WTC11 (cell line): ENCODE results near the gene EIF1B. TPM values are rescaled to one million over a fixed set of nuclear protein-coding genes. Genes with fewer than 3 reads are reported as not detected.

ENCODE experiments used
- ATAC-seq: fragments of 200-7000 bp; cut with Tn5 transposase; 2 replicates; pipeline ENCODE4 v1.10.0; 2021; ENCODE audit warnings: mild to moderate bottlenecking, moderate library complexity
- CTCF ChIA-PET: fragments of 300-600 bp; sonication (Branson Sonifier 250); formaldehyde crosslinking; loops from one replicate; lab custom pipeline; 2021; ENCODE audit warnings: antibody characterized with exemption; lab: Charles Lee
- POLR2A ChIA-PET: fragments of 350-600 bp; sonication (Branson Sonifier 250); formaldehyde crosslinking; loops from one replicate; lab custom pipeline; 2021; ENCODE audit warnings: antibody characterized with exemption; lab: Charles Lee
- DNase-seq: peaks from one replicate; pipeline ENCODE4 v3.0.0; 2021; ENCODE audit warnings: low spot score
- H3K27ac Mint-ChIP-seq: 2 replicates; pipeline ENCODE4 v1.8.0; 2021; ENCODE audit warnings: mixed read lengths
- H3K27me3 Mint-ChIP-seq: 2 replicates; pipeline ENCODE4 v1.8.0; 2021; ENCODE audit warnings: low read depth, mild to moderate bottlenecking, moderate library complexity, mixed read lengths
- H3K36me3 Mint-ChIP-seq: 2 replicates; pipeline ENCODE4 v1.8.0; 2021; ENCODE audit warnings: mixed read lengths
- H3K4me1 Mint-ChIP-seq: 2 replicates; pipeline ENCODE4 v1.8.0; 2022; ENCODE audit warnings: mixed read lengths
- H3K4me3 Mint-ChIP-seq: 2 replicates; pipeline ENCODE4 v1.8.0; 2021; ENCODE audit warnings: mild to moderate bottlenecking, moderate library complexity, mixed read lengths
- H3K9me3 Mint-ChIP-seq: 2 replicates; pipeline ENCODE4 v1.8.0; 2021; ENCODE audit warnings: mixed read lengths
- AR ChIP-seq: fragments of 250-450 bp; sonication (Bioruptor Pico); IDR thresholded peaks from 2 replicates; pipeline ENCODE4 v1.9.0; 2021; ENCODE audit warnings: mild to moderate bottlenecking
- ATF2 ChIP-seq: sonication (generic); formaldehyde crosslinking; IDR thresholded peaks from 2 replicates; pipeline ENCODE4 v1.8.1; 2022; ENCODE audit warnings: low read depth, missing genetic modification reagents, borderline replicate concordance
- ATF6 ChIP-seq: sonication (generic); formaldehyde crosslinking; IDR thresholded peaks from 2 replicates; pipeline ENCODE4 v1.8.1; 2023; ENCODE audit warnings: mild to moderate bottlenecking, missing genetic modification reagents
- E2F5 ChIP-seq: sonication (generic); formaldehyde crosslinking; IDR thresholded peaks from 2 replicates; pipeline ENCODE4 v1.8.1; 2022; ENCODE audit warnings: mild to moderate bottlenecking, moderate library complexity, missing genetic modification reagents
- ELF4 ChIP-seq: sonication (generic); formaldehyde crosslinking; IDR thresholded peaks from 2 replicates; pipeline ENCODE4 v1.8.1; 2022; ENCODE audit warnings: low read depth, mild to moderate bottlenecking, moderate library complexity, missing genetic modification reagents
- ETV6 ChIP-seq: sonication (generic); formaldehyde crosslinking; IDR thresholded peaks from 2 replicates; pipeline ENCODE4 v1.8.1; 2022; ENCODE audit warnings: mild to moderate bottlenecking, missing genetic modification reagents
- HMGXB4 ChIP-seq: sonication (generic); formaldehyde crosslinking; IDR thresholded peaks from 2 replicates; pipeline ENCODE4 v1.8.1; 2023; ENCODE audit warnings: mild to moderate bottlenecking, moderate library complexity, missing genetic modification reagents
- IRF1 ChIP-seq: sonication (generic); formaldehyde crosslinking; IDR thresholded peaks from 2 replicates; pipeline ENCODE4 v1.8.0; 2023; ENCODE audit warnings: missing genetic modification reagents
- JAZF1 ChIP-seq: fragments of 250-450 bp; sonication (Bioruptor Pico); IDR thresholded peaks from 2 replicates; pipeline ENCODE4 v1.9.0; 2021; ENCODE audit warnings: moderate library complexity, mild to moderate bottlenecking, inconsistent platforms
- JUN ChIP-seq: sonication (generic); formaldehyde crosslinking; IDR thresholded peaks from 2 replicates; pipeline ENCODE4 v1.8.0; 2023; ENCODE audit warnings: mild to moderate bottlenecking, missing genetic modification reagents
- MXD4 ChIP-seq: fragments of 250-450 bp; sonication (Bioruptor Pico); IDR thresholded peaks from 2 replicates; pipeline ENCODE4 v1.8.0; 2021; ENCODE audit warnings: mild to moderate bottlenecking, moderate library complexity, borderline replicate concordance
- NFYB ChIP-seq: sonication (generic); formaldehyde crosslinking; conservative IDR thresholded peaks from 2 replicates; pipeline ENCODE4 v1.8.0; 2022; ENCODE audit warnings: low read depth, missing genetic modification reagents
- RELA ChIP-seq: sonication (generic); formaldehyde crosslinking; IDR thresholded peaks from 2 replicates; pipeline ENCODE4 v1.8.1; 2022; ENCODE audit warnings: missing genetic modification reagents, mild to moderate bottlenecking, borderline replicate concordance
- SP1 ChIP-seq: sonication (generic); formaldehyde crosslinking; conservative IDR thresholded peaks from 2 replicates; pipeline ENCODE4 v1.8.1; 2022; ENCODE audit warnings: missing genetic modification reagents
- ZNF138 ChIP-seq: sonication (generic); formaldehyde crosslinking; conservative IDR thresholded peaks from 2 replicates; pipeline ENCODE4 v1.8.1; 2022; ENCODE audit warnings: mild to moderate bottlenecking, moderate library complexity, missing genetic modification reagents
- ZNF281 ChIP-seq: sonication (generic); formaldehyde crosslinking; IDR thresholded peaks from 2 replicates; pipeline ENCODE4 v1.8.0; 2023; ENCODE audit warnings: mild to moderate bottlenecking, missing genetic modification reagents
- ZNF416 ChIP-seq: fragments of 250-450 bp; sonication (Bioruptor Pico); IDR thresholded peaks from 2 replicates; pipeline ENCODE4 v1.9.0; 2021; ENCODE audit warnings: mild to moderate bottlenecking, inconsistent platforms
- ZNF423 ChIP-seq: fragments of 250-450 bp; sonication (Bioruptor Pico); IDR thresholded peaks from 2 replicates; pipeline ENCODE4 v2.1.2; 2022; ENCODE audit warnings: mild to moderate bottlenecking, moderate library complexity
- ZNF425 ChIP-seq: fragments of 250-450 bp; sonication (Bioruptor Pico); conservative IDR thresholded peaks from 2 replicates; pipeline ENCODE4 v1.9.0; 2021; ENCODE audit warnings: mild to moderate bottlenecking
- total RNA-seq: library from RNA; stranded (reverse); gene quantifications from 3 replicates; pipeline ENCODE4 v1.2.3, GENCODE V29; 2021

Gene EIF1B
- total RNA-seq, 1 experiment from 2014 or later: 82.0 TPM

GRCh38 chr3:40336511-40337135 lies 27.1 kb downstream of the EIF1B start (continued):
- no peak for TF ChIP-seq AR
- no peak for TF ChIP-seq E2F5 (CRISPR knock-in tag)
- TF ChIP-seq ATF2 (CRISPR knock-in tag): no peak
- no peak for TF ChIP-seq ZNF138 (CRISPR knock-in tag)
- no peak for TF ChIP-seq ZNF423 (CRISPR knock-in tag)
- no peak for TF ChIP-seq ZNF425
- no peak for TF ChIP-seq JAZF1 (CRISPR knock-in tag)
- TF ChIP-seq ETV6 (CRISPR knock-in tag): no peak

- CTCF ChIA-PET: no interaction called here
- ATAC-seq (no peak; the same call in 1 of the 2 replicates), DNase-seq (no peak)
- POLR2A ChIA-PET: no interaction called here
- H3K27me3 Mint-ChIP-seq: no peaks in the 10 kb centered on the region; the same call in 1 of the 2 replicates
- H3K36me3 Mint-ChIP-seq: no peaks in the 10 kb centered on the region
- H3K9me3 Mint-ChIP-seq: no peaks in the 10 kb centered on the region
- no peak overlapping the region for H3K27ac Mint-ChIP-seq
- no peak overlapping the region for H3K4me3 Mint-ChIP-seq
- peaks cover 5% of the 10 kb centered on the region; the same call in 1 of the 2 replicates for H3K4me1 Mint-ChIP-seq
- TF ChIP-seq ELF4 (CRISPR knock-in tag): no peak
- no peak for TF ChIP-seq NFYB (CRISPR knock-in tag)
- TF ChIP-seq ZNF281 (CRISPR knock-in tag): no peak
- no peak for TF ChIP-seq RELA (CRISPR knock-in tag)
- TF ChIP-seq IRF1 (CRISPR knock-in tag): no peak
- TF ChIP-seq SP1: no peak
- TF ChIP-seq JUN: no peak
- TF ChIP-seq ATF6 (CRISPR knock-in tag): no peak
- TF ChIP-seq MXD4 (CRISPR knock-in tag): no peak
- no peak for TF ChIP-seq HMGXB4 (CRISPR knock-in tag)
- no peak for TF ChIP-seq ZNF416 (CRISPR knock-in tag)
These were observed 27.9 kb downstream of the EIF1B start for GRCh38 chr3:40337136-40338108.
